PFSK-1 (cell line): ENCODE results near the gene ELP2.

Experiments used
- FOXP2 ChIP-seq: optimal IDR thresholded peaks from 2 replicates; pipeline ENCODE3; 2011; ENCODE audit warnings: borderline replicate concordance, control low read depth, inconsistent platforms; ENCODE audit not compliant: insufficient read depth; ENCODE audit errors: extremely low read length, extremely low read depth
- POLR2AphosphoS5 ChIP-seq: IDR thresholded peaks from 2 replicates; pipeline ENCODE4 v1.6.1; 2012; ENCODE audit warnings: low read depth, mild to moderate bottlenecking, control low read depth, low read length, moderate library complexity
- REST ChIP-seq, 2 experiments: IDR thresholded peaks; 2 replicates each; pipeline versions ENCODE4 v1.6.1 to v1.8.0; 2011 to 2012; ENCODE audit warnings: low read depth in 2 of 2, low read length in 2 of 2, control low read depth in 1 of 2, inconsistent platforms in 1 of 2, mild to moderate bottlenecking in 1 of 2, moderate library complexity in 1 of 2; ENCODE audit not compliant: insufficient read depth in 1 of 2
- SIN3A ChIP-seq: IDR thresholded peaks from 2 replicates; pipeline ENCODE4 v1.6.1; 2012; ENCODE audit warnings: mild to moderate bottlenecking, low read length, moderate library complexity, borderline replicate concordance; ENCODE audit not compliant: insufficient read depth
- TAF1 ChIP-seq: IDR thresholded peaks from 2 replicates; pipeline ENCODE4 v1.6.1; 2012; ENCODE audit warnings: low read length, control low read depth, borderline replicate concordance; ENCODE audit not compliant: insufficient read depth

The ELP2 gene

GRCh38 chr18:36120297-36120696 lies 9.4 kb upstream of the ELP2 start:
- TF ChIP-seq REST (IDR thresholded peaks at IDR 0.05; ENCODE audit: insufficient read depth in 1 of 2, low read depth in 2 of 2, low read length in 2 of 2) (no peak), FOXP2 (no peak), POLR2AphosphoS5 (no peak), SIN3A (no peak), TAF1 (no peak)

GRCh38 chr18:36124841-36125240 lies 4.9 kb upstream of the ELP2 start:
- TF ChIP-seq REST (IDR thresholded peaks at IDR 0.05; ENCODE audit: insufficient read depth in 1 of 2, low read depth in 2 of 2, low read length in 2 of 2) (no peak), FOXP2 (no peak), TAF1 (no peak), SIN3A (no peak), POLR2AphosphoS5 (no peak)

GRCh38 chr18:36126668-36127067 lies 3.0 kb upstream of the ELP2 start:
- TF ChIP-seq SIN3A: no peak

GRCh38 chr18:36127836-36128529 lies 1.7 kb upstream of the ELP2 start:
- TF ChIP-seq FOXP2: no peak
- no peak for TF ChIP-seq SIN3A
- TF ChIP-seq TAF1: no peak
- no peak; a peak in 1 of 4 replicates for TF ChIP-seq REST (IDR thresholded peaks at IDR 0.05; ENCODE audit: insufficient read depth in 1 of 2, low read depth in 2 of 2, low read length in 2 of 2)
- TF ChIP-seq POLR2AphosphoS5: no peak

- TF ChIP-seq POLR2AphosphoS5: no peak
- no peak for TF ChIP-seq TAF1
- no peak for TF ChIP-seq SIN3A
- TF ChIP-seq REST (IDR thresholded peaks at IDR 0.05; ENCODE audit: insufficient read depth in 1 of 2, low read depth in 2 of 2, low read length in 2 of 2): 0 out of 4 replicates have a peak, but pooled peaks have one; percentile 35 to 45
- TF ChIP-seq FOXP2: no peak
These were observed 1.2 kb upstream of the ELP2 start for GRCh38 chr18:36128530-36128870.
